ENCODE measurements around the gene PLXDC1.

GRCh38 chr17:39171933-39172332, 20.5 kb upstream of the PLXDC1 start:
- TF ChIP-seq CTCF (IDR thresholded peaks at IDR 0.05): no peak
- no peak for TF ChIP-seq POLR2A (IDR thresholded peaks at IDR 0.05)

Measured in uterus (tissue), 2 donors.